MCF 10A (cell line): Measurements from ENCODE around the gene TRIM72. TPM values are rescaled to one million over a fixed set of nuclear protein-coding genes. Genes with fewer than 3 reads are reported as not detected.

Experiments used
- BruUV-seq: library from RNA; stranded (reverse); fragments of 400-500 nt; replicated peaks from 2 replicates; lab custom pipeline; 2021; lab: Mats Ljungman, UMichigan
- CTCF ChIA-PET: fragments of 300-600 bp; sonication (Branson Sonifier 250); formaldehyde crosslinking; extraction: SDS; loops from one replicate; lab custom pipeline; 2021; ENCODE audit warnings: antibody characterized with exemption, inconsistent platforms; lab: Yijun Ruan, JAX
- POLR2A ChIA-PET: fragments of 300-600, 350-650 bp; sonication (Branson Sonifier 250); formaldehyde crosslinking; extraction: SDS; loops from one replicate; lab custom pipeline; 2020; ENCODE audit warnings: antibody characterized with exemption, inconsistent platforms; lab: Yijun Ruan, JAX
- DNase-seq: peaks from one replicate; pipeline ENCODE4 v3.0.0-alpha.2; 2018; ENCODE audit not compliant: unreplicated experiment
- H3K27ac Mint-ChIP-seq: one replicate; pipeline ENCODE4 v1.8.0; 2022; ENCODE audit warnings: mild to moderate bottlenecking, low read depth, mixed read lengths; ENCODE audit not compliant: unreplicated experiment
- H3K27me3 Mint-ChIP-seq: one replicate; pipeline ENCODE4 v1.8.0; 2022; ENCODE audit warnings: mixed read lengths; ENCODE audit not compliant: insufficient read depth, unreplicated experiment
- H3K36me3 Mint-ChIP-seq: one replicate; pipeline ENCODE4 v1.8.0; 2022; ENCODE audit warnings: mild to moderate bottlenecking, moderate library complexity, mixed read lengths; ENCODE audit not compliant: insufficient read depth, unreplicated experiment
- H3K4me1 Mint-ChIP-seq: one replicate; pipeline ENCODE4 v1.8.0; 2022; ENCODE audit warnings: mixed read lengths; ENCODE audit not compliant: insufficient read depth, unreplicated experiment
- H3K4me3 Mint-ChIP-seq: one replicate; pipeline ENCODE4 v1.8.0; 2022; ENCODE audit warnings: mild to moderate bottlenecking, moderate library complexity, mixed read lengths; ENCODE audit not compliant: unreplicated experiment
- H3K9me3 Mint-ChIP-seq: one replicate; pipeline ENCODE4 v1.8.0; 2022; ENCODE audit warnings: mixed read lengths; ENCODE audit not compliant: unreplicated experiment
- CTCF ChIP-seq: fragments of 200-600 bp; IDR thresholded peaks from one replicate; pipeline ENCODE4 v1.8.0; 2022; ENCODE audit warnings: antibody characterized with exemption, mild to moderate bottlenecking; ENCODE audit not compliant: unreplicated experiment
- intact Hi-C: fragments of 100-400 bp; cut with micrococcal nuclease; formaldehyde crosslinking; loops from 2 replicates; pipeline ENCODE4 v1.14.1; 2022
- total RNA-seq: library from RNA; stranded (reverse); gene quantifications from 2 replicates; pipeline ENCODE4 v1.2.3, GENCODE V29; 2022

TRIM72 gene
- total RNA-seq, 1 experiment from 2014 or later = not detected

- Mint-ChIP-seq H3K9me3 (peaks cover 4% of the 10 kb centered on the region), H3K27me3 (peaks cover 21% of the 10 kb centered on the region), H3K4me1 (peaks cover 12% of the 10 kb centered on the region), H3K36me3 (peaks cover 13% of the 10 kb centered on the region), H3K4me3 (no peak overlapping the region), H3K27ac (no peak overlapping the region)
- no peak for TF ChIP-seq CTCF
- intact Hi-C loops = loop anchor here (2.0 kb wide), 1 partner anchor 241 kb away; the partner anchor contains the start of gene ZNF843
- CTCF ChIA-PET = interaction anchor here (0.5 to 2.1 kb wide), 11 partner anchors 9 to 251 kb away, joined by 3 to 5 read pairs (median 3); no protein-coding TSS in a partner anchor
- no TSS peak for BruUV-seq
- POLR2A ChIA-PET = interaction anchor here (0.6 to 2.3 kb wide), 13 partner anchors 10 to 257 kb away, joined by 3 to 13 read pairs (median 4); partner anchors contain the start of genes FUS, KAT8, ZNF646 and ZNF668
- DNase-seq = no peak
Measured at GRCh38 chr16:31201582-31202413, 12.1 kb upstream of the TRIM72 start.

- H3K9me3 Mint-ChIP-seq = peaks cover 4% of the 10 kb centered on the region
- no TSS peak for BruUV-seq
- no peak within 1 kb of the TSS for H3K27ac Mint-ChIP-seq
- H3K4me1 Mint-ChIP-seq = peaks cover 12% of the 10 kb centered on the region
- H3K36me3 Mint-ChIP-seq = peaks cover 9% of the 10 kb centered on the region
- TF ChIP-seq CTCF = no peak
- intact Hi-C loops = no loop called here
- no peak for DNase-seq
- H3K4me3 Mint-ChIP-seq = no peak within 1 kb of the TSS
- peaks cover 21% of the 10 kb centered on the region for H3K27me3 Mint-ChIP-seq
- POLR2A ChIA-PET = interaction anchor here (0.5 to 2.3 kb wide), 4 partner anchors 10 to 74 kb away, joined by 3 to 13 read pairs (median 5); partner anchors contain the start of gene FUS
- CTCF ChIA-PET = interaction anchor here (0.6 to 2.1 kb wide), 4 partner anchors 12 to 508 kb away, joined by 3 to 5 read pairs (median 3); no protein-coding TSS in a partner anchor
Measured at GRCh38 chr16:31202414-31203375, 11.2 kb upstream of the TRIM72 start, which contains the start of gene PYCARD. TSS of gene PYCARD (minus strand) at chr16:31202760. CDS start at chr16:31202690, 70 bp downstream.

GRCh38 chr16:31204871-31205666 is 8.8 kb upstream of the TRIM72 start:
- no peak for TF ChIP-seq CTCF
- POLR2A ChIA-PET = interaction anchor here (1.2 kb wide), 1 partner anchor 12 kb away, joined by 3 read pairs; no protein-coding TSS in a partner anchor
- intact Hi-C loops = no loop called here
- no TSS peak for BruUV-seq
- Mint-ChIP-seq H3K27ac (no peak overlapping the region), H3K9me3 (peaks cover 4% of the 10 kb centered on the region), H3K4me3 (no peak overlapping the region), H3K4me1 (peaks cover 12% of the 10 kb centered on the region), H3K36me3 (no peaks in the 10 kb centered on the region), H3K27me3 (peaks cover 21% of the 10 kb centered on the region)
- DNase-seq = no peak
- CTCF ChIA-PET = no interaction called here
